H9 (cell line): ENCODE data around the gene SLC25A42. TPM values are rescaled to one million over a fixed set of nuclear protein-coding genes. Genes with fewer than 3 reads are reported as not detected.
"Not testable (repeated sequence)": the region's sequence is repeated elsewhere in the genome, so short reads cannot be mapped to it uniquely, and the experiment has no call there.

Experiments used
- DNase-seq: peaks from one replicate; pipeline ENCODE4 v3.0.0-alpha.2; 2017
- H2AFZ ChIP-seq: one replicate; pipeline ENCODE4 v1.6.1; 2013; ENCODE audit warnings: mild to moderate bottlenecking, low read length, control low read depth, moderate library complexity
- H2AK5ac ChIP-seq: 2 replicates; pipeline ENCODE4 v1.6.1; 2013; ENCODE audit warnings: low read length, control low read depth, mixed read lengths; ENCODE audit not compliant: insufficient read length
- H2BK120ac ChIP-seq: one replicate; pipeline ENCODE4 v1.6.1; 2013; ENCODE audit warnings: low read depth, mild to moderate bottlenecking, low read length, control low read depth, inconsistent platforms; ENCODE audit not compliant: poor library complexity, severe bottlenecking
- H2BK12ac ChIP-seq: 2 replicates; pipeline ENCODE4 v1.6.1; 2013; ENCODE audit warnings: low read length, control low read depth, mixed read lengths, low read depth; ENCODE audit not compliant: insufficient read length
- H2BK15ac ChIP-seq: 2 replicates; pipeline ENCODE4 v1.6.1; 2013; ENCODE audit warnings: low read depth, low read length, control low read depth
- H2BK20ac ChIP-seq: one replicate; pipeline ENCODE4 v1.6.1; 2013; ENCODE audit warnings: low read depth, mild to moderate bottlenecking, low read length, control low read depth, inconsistent platforms; ENCODE audit not compliant: poor library complexity, severe bottlenecking
- H2BK5ac ChIP-seq: 2 replicates; pipeline ENCODE4 v1.6.1; 2013; ENCODE audit warnings: low read length, control low read depth, mixed read lengths; ENCODE audit not compliant: insufficient read length
- H3K14ac ChIP-seq: 2 replicates; pipeline ENCODE4 v1.6.1; 2013; ENCODE audit warnings: low read length, control low read depth; ENCODE audit not compliant: insufficient read depth
- H3K18ac ChIP-seq: 2 replicates; pipeline ENCODE4 v1.6.1; 2013; ENCODE audit warnings: low read depth, mild to moderate bottlenecking, mixed read lengths, low read length, control low read depth; ENCODE audit not compliant: insufficient read length
- H3K23ac ChIP-seq: 2 replicates; pipeline ENCODE4 v1.6.1; 2013; ENCODE audit warnings: low read length, control low read depth, mixed read lengths, low read depth; ENCODE audit not compliant: insufficient read length
- H3K23me2 ChIP-seq: 2 replicates; pipeline ENCODE4 v1.6.1; 2013; ENCODE audit warnings: low read depth, mild to moderate bottlenecking, mixed read lengths, low read length, control low read depth; ENCODE audit not compliant: insufficient read length, poor library complexity, severe bottlenecking
- H3K27ac ChIP-seq: 2 replicates; pipeline ENCODE4 v1.5.1; 2013; ENCODE audit warnings: low read length, control low read depth, mixed read lengths, low read depth; ENCODE audit not compliant: insufficient read length
- H3K27me3 ChIP-seq: 2 replicates; pipeline ENCODE4 v1.6.1; 2013; ENCODE audit warnings: low read length, control low read depth, inconsistent platforms; ENCODE audit not compliant: insufficient read depth
- H3K4ac ChIP-seq: 2 replicates; pipeline ENCODE4 v1.6.1; 2013; ENCODE audit warnings: low read depth, mild to moderate bottlenecking, control low read depth, inconsistent platforms, low read length, moderate library complexity
- H3K4me1 ChIP-seq: 2 replicates; pipeline ENCODE4 v1.6.1; 2013; ENCODE audit warnings: low read length, control low read depth, inconsistent platforms; ENCODE audit not compliant: insufficient read depth
- H3K4me2 ChIP-seq: 2 replicates; pipeline ENCODE4 v1.6.1; 2013; ENCODE audit warnings: low read length, control low read depth, mixed read lengths; ENCODE audit not compliant: insufficient read length, insufficient read depth
- H3K56ac ChIP-seq: 2 replicates; pipeline ENCODE4 v1.6.1; 2013; ENCODE audit warnings: low read depth, mild to moderate bottlenecking, mixed read lengths, low read length, control low read depth; ENCODE audit not compliant: insufficient read length
- H3K79me1 ChIP-seq: 2 replicates; pipeline ENCODE4 v1.6.1; 2013; ENCODE audit warnings: low read depth, mild to moderate bottlenecking, moderate library complexity, low read length, control low read depth, inconsistent platforms; ENCODE audit not compliant: insufficient read depth, poor library complexity, severe bottlenecking
- H3K79me2 ChIP-seq: 2 replicates; pipeline ENCODE4 v1.6.1; 2013; ENCODE audit warnings: low read length, control low read depth, inconsistent platforms; ENCODE audit not compliant: insufficient read depth
- H3K9ac ChIP-seq: 2 replicates; pipeline ENCODE4 v1.6.1; 2013; ENCODE audit warnings: low read length, control low read depth, mixed read lengths; ENCODE audit not compliant: insufficient read length; ENCODE audit errors: extremely low read depth
- H3K9me3 ChIP-seq: one replicate; pipeline ENCODE4 v1.6.1; 2013; ENCODE audit warnings: low read depth, low read length, inconsistent platforms; ENCODE audit not compliant: control insufficient read depth
- H3T11ph ChIP-seq: one replicate; pipeline ENCODE4 v1.6.1; 2013; ENCODE audit warnings: mild to moderate bottlenecking, low read length, control low read depth, inconsistent platforms
- H4K20me1 ChIP-seq: one replicate; pipeline ENCODE4 v1.6.1; 2013; ENCODE audit not compliant: control insufficient read depth, insufficient read length, insufficient read depth
- H4K5ac ChIP-seq: 2 replicates; pipeline ENCODE4 v1.6.1; 2013; ENCODE audit warnings: low read depth, mild to moderate bottlenecking, mixed read lengths, low read length, control low read depth; ENCODE audit not compliant: insufficient read length
- H4K8ac ChIP-seq: replicated peaks from 2 replicates; pipeline ENCODE4 v1.6.1; 2013; ENCODE audit warnings: low read length, control low read depth, mixed read lengths, low read depth; ENCODE audit not compliant: insufficient read length
- H4K91ac ChIP-seq: 2 replicates; pipeline ENCODE4 v1.6.1; 2013; ENCODE audit warnings: low read depth, mild to moderate bottlenecking, moderate library complexity, mixed read lengths, low read length, control low read depth; ENCODE audit not compliant: insufficient read length
- H3K27ac Mint-ChIP-seq, 3 experiments: 2 replicates in 2 of 3; 3 replicates in 1 of 3; pipeline ENCODE4 v1.8.0; 2020 to 2021; ENCODE audit warnings: mixed read lengths in 3 of 3, mild to moderate bottlenecking in 1 of 3, moderate library complexity in 1 of 3
- H3K27me3 Mint-ChIP-seq: 2 replicates; pipeline ENCODE4 v1.8.0; 2021; ENCODE audit warnings: low read depth, mild to moderate bottlenecking, moderate library complexity, mixed read lengths
- H3K36me3 Mint-ChIP-seq, 3 experiments: 2 replicates in 2 of 3; 3 replicates in 1 of 3; pipeline ENCODE4 v1.8.0; 2020 to 2021; ENCODE audit warnings: low read depth in 3 of 3, mixed read lengths in 3 of 3; ENCODE audit not compliant: insufficient read depth in 1 of 3
- H3K4me1 Mint-ChIP-seq, 2 experiments: 2 replicates each; pipeline ENCODE4 v1.8.0; 2020; ENCODE audit warnings: mixed read lengths in 2 of 2
- H3K4me3 Mint-ChIP-seq, 2 experiments: 2 replicates in 1 of 2; 3 replicates in 1 of 2; pipeline ENCODE4 v1.8.0; 2020 to 2021; ENCODE audit warnings: mild to moderate bottlenecking in 2 of 2, mixed read lengths in 2 of 2, moderate library complexity in 1 of 2
- H3K9me3 Mint-ChIP-seq, 2 experiments: 2 replicates in 1 of 2; 3 replicates in 1 of 2; pipeline ENCODE4 v1.8.0; 2020; ENCODE audit warnings: mild to moderate bottlenecking in 2 of 2, mixed read lengths in 2 of 2, moderate library complexity in 1 of 2
- WGBS: extraction: QIAGEN DNeasy Blood & Tissue Kit; methylation state at CpG from one replicate; pipeline ENCODE4 v1.1.7; 2013; ENCODE audit warnings: missing lambda C conversion rate, low lambda C conversion rate, mixed read lengths; ENCODE audit not compliant: insufficient read length; ENCODE audit errors: extremely low coverage; 5-methylcytosine and 5-hydroxymethylcytosine counted together
- total RNA-seq: library from RNA; stranded (reverse); gene quantifications from 2 replicates; pipeline ENCODE4 v1.2.1, GENCODE V29; 2021
- TF ChIP-seq, protein P1 (sequence below): fragments of 200-600 bp; sonication (generic); conservative IDR thresholded peaks from 3 replicates; pipeline ENCODE4 v1.8.0; 2021; ENCODE audit warnings: antibody characterized with exemption, mild to moderate bottlenecking

Gene SLC25A42
- total RNA-seq, 1 experiment from 2014 or later: 3.6 TPM

DNA sequence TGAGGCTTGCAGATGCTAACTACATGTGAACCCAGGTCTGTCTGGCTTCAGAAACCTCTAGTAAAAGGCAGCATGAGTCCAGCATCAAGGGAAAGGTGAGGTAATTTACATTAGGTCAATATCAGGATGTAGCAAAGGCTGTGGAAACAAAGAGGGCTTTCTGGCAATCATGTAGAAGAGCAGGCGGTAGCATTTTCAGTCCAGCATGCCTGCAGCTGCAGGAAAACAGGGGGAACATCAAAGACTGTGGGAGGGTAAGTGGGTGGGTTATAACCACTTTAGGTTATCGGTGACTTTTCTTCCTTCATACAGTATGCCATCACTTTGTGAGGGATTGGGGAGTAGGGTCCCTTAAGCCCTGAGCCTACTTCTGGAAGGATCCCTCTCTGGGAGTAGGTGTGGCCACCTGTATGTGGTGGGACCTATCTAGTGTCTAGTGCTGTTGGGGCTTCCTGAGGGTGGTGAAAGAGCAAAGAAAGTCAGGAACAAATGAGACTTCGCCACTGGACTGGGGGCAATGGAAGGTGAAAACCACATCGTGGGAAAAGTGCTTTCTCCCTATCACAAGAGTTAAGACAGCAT is 41.3 kb upstream of the SLC25A42 start:
- Mint-ChIP-seq H3K4me3 (no peak overlapping the region), H3K27ac (peak overlapping the region in 2 of 3 experiments; percentile 50 to 55; a peak in 1 of 7 replicates), H3K4me1 (no peaks in the 10 kb centered on the region), H3K9me3 (no peaks in the 10 kb centered on the region), H3K36me3 (peaks cover 37 to 79% (median 76%) of the 10 kb centered on the region in 3 experiments; a peak in 6 of 7 replicates), H3K27me3 (no peaks in the 10 kb centered on the region)
- WGBS: no CpG with 5 or more reads among the region's 4 CpGs
- Histone ChIP-seq H3K4me2 (no peak overlapping the region), H3K79me2 (no peaks in the 10 kb centered on the region), H4K5ac (no peak overlapping the region), H2AK5ac (no peak overlapping the region), H3T11ph (no peak overlapping the region), H2BK5ac (no peak overlapping the region), H4K8ac (no peak overlapping the region), H3K27ac (no peak overlapping the region), H4K20me1 (peaks cover 3% of the 10 kb centered on the region), H3K4me1 (no peaks in the 10 kb centered on the region), H4K91ac (no peak overlapping the region), H3K27me3 (no peaks in the 10 kb centered on the region), H3K56ac (no peak overlapping the region), H3K23ac (no peak overlapping the region), H2AFZ (no peak overlapping the region), H3K9ac (no peak overlapping the region), H2BK120ac (no peak overlapping the region), H3K9me3 (no peaks in the 10 kb centered on the region), H3K79me1 (peaks cover 5% of the 10 kb centered on the region), H3K23me2 (no peaks in the 10 kb centered on the region), H2BK15ac (no peak overlapping the region), H3K14ac (no peak overlapping the region), H2BK12ac (no peak overlapping the region), H3K4ac (no peak overlapping the region), H2BK20ac (no peak overlapping the region), H3K18ac (no peak overlapping the region)
- TF ChIP-seq, protein P1, sequence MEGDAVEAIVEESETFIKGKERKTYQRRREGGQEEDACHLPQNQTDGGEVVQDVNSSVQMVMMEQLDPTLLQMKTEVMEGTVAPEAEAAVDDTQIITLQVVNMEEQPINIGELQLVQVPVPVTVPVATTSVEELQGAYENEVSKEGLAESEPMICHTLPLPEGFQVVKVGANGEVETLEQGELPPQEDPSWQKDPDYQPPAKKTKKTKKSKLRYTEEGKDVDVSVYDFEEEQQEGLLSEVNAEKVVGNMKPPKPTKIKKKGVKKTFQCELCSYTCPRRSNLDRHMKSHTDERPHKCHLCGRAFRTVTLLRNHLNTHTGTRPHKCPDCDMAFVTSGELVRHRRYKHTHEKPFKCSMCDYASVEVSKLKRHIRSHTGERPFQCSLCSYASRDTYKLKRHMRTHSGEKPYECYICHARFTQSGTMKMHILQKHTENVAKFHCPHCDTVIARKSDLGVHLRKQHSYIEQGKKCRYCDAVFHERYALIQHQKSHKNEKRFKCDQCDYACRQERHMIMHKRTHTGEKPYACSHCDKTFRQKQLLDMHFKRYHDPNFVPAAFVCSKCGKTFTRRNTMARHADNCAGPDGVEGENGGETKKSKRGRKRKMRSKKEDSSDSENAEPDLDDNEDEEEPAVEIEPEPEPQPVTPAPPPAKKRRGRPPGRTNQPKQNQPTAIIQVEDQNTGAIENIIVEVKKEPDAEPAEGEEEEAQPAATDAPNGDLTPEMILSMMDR: no peak
- DNase-seq: no peak

- not testable (repeated sequence) for H2BK20ac ChIP-seq, H2BK120ac ChIP-seq, H3K9me3 ChIP-seq, H4K20me1 ChIP-seq, H3K4me2 ChIP-seq, H3K4ac ChIP-seq, H4K91ac ChIP-seq, H3K27ac Mint-ChIP-seq, H3K14ac ChIP-seq, H3K79me2 ChIP-seq, H3K23ac ChIP-seq, H2BK12ac ChIP-seq, H3K27me3 Mint-ChIP-seq, H3K18ac ChIP-seq, H3K9me3 Mint-ChIP-seq, H4K5ac ChIP-seq, H3K79me1 ChIP-seq, H2AK5ac ChIP-seq, H3K27me3 ChIP-seq, H3K4me1 Mint-ChIP-seq, H2BK15ac ChIP-seq, H3K4me3 Mint-ChIP-seq, H3K4me1 ChIP-seq, H4K8ac ChIP-seq, H3K27ac ChIP-seq, H3K9ac ChIP-seq, H3T11ph ChIP-seq, DNase-seq, H2BK5ac ChIP-seq, H2AFZ ChIP-seq, H3K56ac ChIP-seq, H3K23me2 ChIP-seq
- H3K36me3 Mint-ChIP-seq: peaks cover 42 to 81% (median 75%) of the 10 kb centered on the region in 3 experiments; a peak in 6 of 7 replicates
- WGBS: no CpG with 5 or more reads among the region's 1 CpG
Observed at GRCh38 chr19:19023376-19023775, 40.4 kb upstream of the SLC25A42 start.
